Measurements from ENCODE around the gene ICA1.

ICA1 gene

DNA sequence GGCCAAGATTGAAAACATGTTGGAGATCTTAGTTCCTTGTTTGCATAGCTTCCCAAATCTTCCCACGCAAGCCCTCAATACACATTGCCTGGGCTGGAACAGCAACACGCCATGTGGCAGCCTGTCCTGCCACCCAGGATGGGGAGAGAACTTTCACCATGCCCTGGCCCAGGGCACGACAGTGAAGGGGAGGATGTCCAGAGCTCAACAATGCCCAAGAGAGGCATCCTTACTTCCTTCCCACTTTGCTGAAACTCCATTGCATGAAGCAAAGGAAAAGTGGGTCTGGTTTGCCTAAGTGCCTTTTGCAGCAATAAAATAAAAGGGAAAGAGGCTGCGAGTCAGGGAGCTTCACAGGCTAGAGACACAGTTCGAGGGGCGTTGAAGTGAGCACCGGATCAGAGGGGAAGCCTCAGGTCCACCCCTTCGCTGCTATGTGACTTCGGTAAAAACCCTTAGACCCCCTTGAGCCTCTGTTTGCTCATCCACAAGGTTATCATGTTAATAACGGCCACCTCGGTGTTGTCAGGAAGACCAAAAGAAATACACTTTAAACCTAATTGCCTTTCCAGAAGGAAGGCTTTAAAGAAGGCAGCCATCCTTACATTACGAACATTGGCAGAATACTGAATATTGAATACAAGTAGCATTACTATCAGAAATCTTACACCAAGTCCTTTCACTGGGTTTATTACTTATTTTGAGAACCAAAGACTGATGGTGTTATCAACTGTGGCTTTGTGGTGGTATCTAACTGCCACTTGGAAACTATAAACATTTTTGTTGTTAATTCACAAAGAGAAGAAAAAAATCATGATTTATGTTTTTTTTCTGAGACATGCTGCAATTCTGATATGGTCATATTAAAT lies 133.3 kb downstream of the ICA1 start:
- no peak for DNase-seq
- H3K36me3 ChIP-seq (replicated peaks; ENCODE audit: insufficient read depth, low read length): no peaks in the 10 kb centered on the region
- no peak overlapping the region for H3K4me3 ChIP-seq (ENCODE audit: low read length)
- no peaks in the 10 kb centered on the region for H4K20me1 ChIP-seq (ENCODE audit: insufficient read depth, low read length)
- H3K9me2 ChIP-seq (replicated peaks; ENCODE audit: insufficient read depth, low read length): no peaks in the 10 kb centered on the region
- TF ChIP-seq CTCF (IDR thresholded peaks at IDR 0.05; ENCODE audit: low read length) (no peak), EZH2 (optimal IDR thresholded peaks at IDR 0.05; ENCODE audit: low read depth, low read length) (no peak), EZH2phosphoT487 (IDR thresholded peaks at IDR 0.05; ENCODE audit: low read length) (no peak)
- H3K27me3 ChIP-seq (replicated peaks; ENCODE audit: insufficient read depth, low read length): no peaks in the 10 kb centered on the region
- H3K4me2 ChIP-seq (ENCODE audit: low read depth, low read length): 0 out of 2 replicates have a peak overlapping the region, but pooled peaks have one; percentile 24
- peak overlapping the region; percentile 9; the same call in 1 of the 2 replicates for H3K27ac ChIP-seq (ENCODE audit: low read length)
- H3K9me3 ChIP-seq (replicated peaks; ENCODE audit: insufficient read depth, low read length): no peaks in the 10 kb centered on the region
- peaks cover 26% of the 10 kb centered on the region for H3F3A ChIP-seq (ENCODE audit: insufficient read depth, low read length)
- H3K4me1 ChIP-seq (ENCODE audit: low read length): peaks cover 55% of the 10 kb centered on the region
- no peak overlapping the region for H2AFZ ChIP-seq (ENCODE audit: low read length)
- H3K79me2 ChIP-seq (ENCODE audit: low read length): no peaks in the 10 kb centered on the region
- H3K9ac ChIP-seq (ENCODE audit: low read length): no peak overlapping the region

DNA sequence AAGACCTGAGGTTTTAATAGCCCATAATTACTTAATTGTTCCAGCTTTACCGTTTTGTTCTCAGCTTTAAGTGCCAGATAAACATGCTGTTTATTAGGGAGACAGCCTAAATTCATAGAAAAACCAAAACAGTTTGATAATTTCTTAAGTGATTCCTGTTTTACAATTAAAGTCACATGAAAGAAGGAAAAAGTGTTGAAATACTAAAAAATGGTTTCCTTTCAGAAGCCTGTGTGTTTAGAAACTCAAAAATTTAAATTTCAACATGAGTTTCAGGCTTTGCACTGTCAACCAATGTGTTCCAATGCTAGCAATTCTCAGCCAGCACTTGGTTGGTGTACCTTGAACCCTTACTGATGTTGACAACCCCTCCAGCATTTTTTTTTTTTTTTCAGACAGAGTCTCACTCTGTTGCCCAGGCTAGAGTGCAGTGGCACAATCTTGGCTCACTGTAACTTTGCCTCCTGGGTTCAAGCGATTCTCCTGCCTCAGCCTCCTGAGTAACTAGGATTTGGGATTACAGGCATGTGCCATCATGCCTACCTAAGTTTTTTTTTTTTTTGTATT lies 135.3 kb downstream of the ICA1 start:
- Histone ChIP-seq H3K79me2 (ENCODE audit: low read length) (no peaks in the 10 kb centered on the region), H3K36me3 (replicated peaks; ENCODE audit: insufficient read depth, low read length) (no peaks in the 10 kb centered on the region), H3K9ac (ENCODE audit: low read length) (no peak overlapping the region), H3K27ac (ENCODE audit: low read length) (peak overlapping the region; percentile 69; the same call in 1 of the 2 replicates), H3K9me3 (replicated peaks; ENCODE audit: insufficient read depth, low read length) (no peaks in the 10 kb centered on the region), H3K9me2 (replicated peaks; ENCODE audit: insufficient read depth, low read length) (no peaks in the 10 kb centered on the region), H3K4me3 (ENCODE audit: low read length) (no peak overlapping the region), H3K4me2 (ENCODE audit: low read depth, low read length) (peak overlapping the region; percentile 48; the same call in 1 of the 2 replicates), H3F3A (ENCODE audit: insufficient read depth, low read length) (peaks cover 15% of the 10 kb centered on the region), H2AFZ (ENCODE audit: low read length) (no peak overlapping the region), H3K27me3 (replicated peaks; ENCODE audit: insufficient read depth, low read length) (no peaks in the 10 kb centered on the region), H4K20me1 (ENCODE audit: insufficient read depth, low read length) (no peaks in the 10 kb centered on the region), H3K4me1 (ENCODE audit: low read length) (peaks cover 35% of the 10 kb centered on the region)
- no peak for DNase-seq
- TF ChIP-seq CTCF (IDR thresholded peaks at IDR 0.05; ENCODE audit: low read length): no peak

DNA sequence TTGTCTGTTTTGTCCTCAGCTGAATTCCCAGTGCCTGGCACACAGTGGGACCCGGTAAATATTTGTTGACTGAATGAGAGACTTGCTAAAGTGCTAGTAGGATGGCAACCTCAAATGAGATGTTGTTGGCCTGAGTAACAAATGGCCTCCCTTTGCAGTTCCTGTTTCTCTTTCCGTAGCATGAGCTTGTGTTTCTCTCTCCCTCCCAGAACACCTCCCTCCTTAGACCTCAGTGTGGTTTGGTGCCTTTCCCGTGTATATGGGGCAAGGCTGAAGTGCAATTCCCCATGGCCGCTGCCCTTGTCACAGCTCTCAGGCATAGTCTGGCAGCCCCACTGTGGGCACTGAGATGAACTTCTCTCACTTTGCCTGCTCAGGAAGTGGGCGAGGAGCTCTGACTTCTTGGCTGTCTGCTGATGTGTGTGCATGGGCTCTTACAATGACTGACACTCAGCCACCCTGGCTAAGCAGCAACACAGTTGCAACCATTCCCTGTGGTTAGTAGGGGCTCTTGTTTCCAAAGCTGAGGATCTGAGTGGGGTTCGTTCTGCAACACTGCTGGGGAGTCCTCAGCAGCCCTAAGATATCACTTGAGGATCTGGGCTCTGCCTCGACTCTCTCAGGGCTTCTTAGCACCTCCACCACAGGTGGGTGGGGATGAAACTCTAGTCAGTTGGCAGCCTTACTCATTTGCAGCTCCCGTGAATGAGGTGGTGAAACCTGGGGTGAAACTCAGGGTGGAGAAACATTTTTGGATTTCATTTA lies 136.1 kb downstream of the ICA1 start:
- no peaks in the 10 kb centered on the region for H3K9me3 ChIP-seq (replicated peaks; ENCODE audit: insufficient read depth, low read length)
- H3K9me2 ChIP-seq (replicated peaks; ENCODE audit: insufficient read depth, low read length): no peaks in the 10 kb centered on the region
- H3K36me3 ChIP-seq (replicated peaks; ENCODE audit: insufficient read depth, low read length): no peaks in the 10 kb centered on the region
- peak overlapping the region; percentile 48 for H3K4me2 ChIP-seq (ENCODE audit: low read depth, low read length)
- peak overlapping the region; percentile 3; the same call in 1 of the 2 replicates for H3K4me3 ChIP-seq (ENCODE audit: low read length)
- H3K27me3 ChIP-seq (replicated peaks; ENCODE audit: insufficient read depth, low read length): no peaks in the 10 kb centered on the region
- peaks cover 30% of the 10 kb centered on the region for H3K4me1 ChIP-seq (ENCODE audit: low read length)
- H3K27ac ChIP-seq (ENCODE audit: low read length): peak overlapping the region; percentile 69
- no peaks in the 10 kb centered on the region for H3K79me2 ChIP-seq (ENCODE audit: low read length)
- peak; percentile 75 for DNase-seq
- TF ChIP-seq EZH2phosphoT487 (IDR thresholded peaks at IDR 0.05; ENCODE audit: low read length) (no peak), EZH2 (optimal IDR thresholded peaks at IDR 0.05; ENCODE audit: low read depth, low read length) (no peak), CTCF (IDR thresholded peaks at IDR 0.05; ENCODE audit: low read length) (no peak)
- peaks cover 14% of the 10 kb centered on the region for H3F3A ChIP-seq (ENCODE audit: insufficient read depth, low read length)
- peak overlapping the region; percentile 14; the same call in 1 of the 2 replicates for H3K9ac ChIP-seq (ENCODE audit: low read length)
- H4K20me1 ChIP-seq (ENCODE audit: insufficient read depth, low read length): no peaks in the 10 kb centered on the region
- peak overlapping the region; percentile 50 for H2AFZ ChIP-seq (ENCODE audit: low read length)
